ENCODE results near the gene LRRFIP1. TPM values are rescaled to one million over a fixed set of nuclear protein-coding genes. Genes with fewer than 3 reads are reported as not detected.

The LRRFIP1 gene
- total and polyA plus RNA-seq, 2 of the 13 experiments (the other 11 are each of a cell fraction or from before 2014, with no cell fraction given): 15.9 to 40.5 TPM

DNA sequence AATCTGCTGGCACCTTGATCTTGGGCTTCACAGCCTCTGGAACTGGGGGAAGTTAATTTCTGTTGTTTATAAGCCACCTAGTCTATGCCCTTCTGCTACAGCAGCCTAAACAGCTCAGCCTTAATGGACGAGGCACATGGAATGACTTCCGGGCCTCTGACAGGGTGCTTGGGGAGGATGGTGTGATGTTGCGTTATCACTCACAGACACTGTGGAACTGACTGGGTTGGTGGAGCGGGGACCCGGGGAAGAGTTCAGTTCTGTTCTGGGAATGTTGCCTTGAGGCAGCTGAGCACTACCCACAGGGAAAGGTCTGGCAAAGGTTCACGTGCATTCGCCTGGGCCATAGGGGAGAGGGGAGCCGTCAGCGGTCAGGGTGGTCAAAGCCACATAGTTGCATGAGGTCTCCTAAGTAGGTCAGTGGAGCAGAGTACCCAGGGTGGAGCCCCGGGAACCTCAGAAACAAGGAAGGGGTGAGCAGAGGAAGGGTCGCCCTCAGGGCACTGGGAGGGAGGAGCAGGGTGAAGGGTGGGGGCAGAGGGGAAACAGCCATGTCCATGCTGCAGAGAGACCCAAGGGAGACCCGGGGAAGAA is 36.2 kb downstream of the LRRFIP1 start:
- no peak overlapping the region for H3K9ac ChIP-seq (ENCODE audit: insufficient read depth, low read depth, low read length)
- ChIA-PET CTCF (ENCODE audit: low intra/inter-chr PET ratio, low total read pairs) (interaction anchor here (0.8 kb wide), 1 partner anchor 82 kb away, joined by 3 read pairs; no protein-coding TSS in a partner anchor), POLR2A (no interaction called here)
- no TSS peak for BruUV-seq (replicated peaks)
- H3K4me2 ChIP-seq (ENCODE audit: low read depth, low read length): no peak overlapping the region
- H3K27me3 ChIP-seq (ENCODE audit: control insufficient read depth in 1 of 2, insufficient read depth in 2 of 2, low read length in 2 of 2): no peaks in the 10 kb centered on the region
- H3K27ac ChIP-seq (ENCODE audit: extremely low read length, insufficient read depth, low read length): no peak overlapping the region
- ATAC-seq: no peak
- no peaks in the 10 kb centered on the region for H3K79me2 ChIP-seq (ENCODE audit: insufficient read depth, low read length)
- H2AFZ ChIP-seq (ENCODE audit: low read length): no peak overlapping the region
- WGBS (ENCODE audit: low lambda C conversion rate): 71% methylated on average over 12 of the region's 12 CpGs
- FAIRE-seq: no peak
- no peaks in the 10 kb centered on the region for H3K36me3 ChIP-seq (replicated peaks in 1 of 2; ENCODE audit: control insufficient read depth in 1 of 2, insufficient read depth in 2 of 2, low read length in 2 of 2)
- no peaks in the 10 kb centered on the region for H4K20me1 ChIP-seq (ENCODE audit: insufficient read depth, low read length)
- intact Hi-C loops (cut with micrococcal nuclease; ENCODE audit: unreplicated experiment): no loop called here
- no peaks in the 10 kb centered on the region for H3K9me3 ChIP-seq (ENCODE audit: low read length)
- TF ChIP-seq NFIB (CRISPR knock-in tag; IDR thresholded peaks at IDR 0.05; ENCODE audit: borderline replicate concordance) (0 out of 2 replicates have a peak, but pooled peaks have one; percentile 32), JARID2 (CRISPR knock-in tag; IDR thresholded peaks at IDR 0.05; ENCODE audit: insufficient replicate concordance) (no peak), SRSF9 (IDR thresholded peaks at IDR 0.05; ENCODE audit: borderline replicate concordance, insufficient read depth, low read depth, low read length, poor library complexity, severe bottlenecking) (no peak), PCBP1 (IDR thresholded peaks at IDR 0.05; ENCODE audit: borderline replicate concordance, low read depth, low read length) (no peak)
- no peak for DNase-seq (ENCODE audit: low spot score)
- no peak overlapping the region for H3K4me3 ChIP-seq (replicated peaks in 1 of 3; ENCODE audit: insufficient read depth in 1 of 3, low read depth in 2 of 3, low read length in 3 of 3)
- in situ Hi-C loops (cut with HindIII; ENCODE audit: extremely low pct_ligation_motif_present, low pct_unique_long_range_greater_than_20kb): no loop called here
- H3K4me1 ChIP-seq (ENCODE audit: insufficient read depth, low read length): peaks cover 41% of the 10 kb centered on the region

- H4K20me1 ChIP-seq (ENCODE audit: insufficient read depth, low read length): no peaks in the 10 kb centered on the region
- no peak overlapping the region for H2AFZ ChIP-seq (ENCODE audit: low read length)
- no peak for ATAC-seq
- no peak for FAIRE-seq
- H3K4me1 ChIP-seq (ENCODE audit: insufficient read depth, low read length): peaks cover 46% of the 10 kb centered on the region
- no peak for DNase-seq (ENCODE audit: low spot score)
- ChIA-PET CTCF (ENCODE audit: low intra/inter-chr PET ratio, low total read pairs) (no interaction called here), POLR2A (no interaction called here)
- 83% methylated on average over 17 of the region's 17 CpGs for WGBS (ENCODE audit: low lambda C conversion rate)
- no peak overlapping the region for H3K4me3 ChIP-seq (replicated peaks in 1 of 3; ENCODE audit: insufficient read depth in 1 of 3, low read depth in 2 of 3, low read length in 3 of 3)
- in situ Hi-C loops (cut with HindIII; ENCODE audit: extremely low pct_ligation_motif_present, low pct_unique_long_range_greater_than_20kb): no loop called here
- intact Hi-C loops (cut with micrococcal nuclease; ENCODE audit: unreplicated experiment): no loop called here
- no peaks in the 10 kb centered on the region for H3K36me3 ChIP-seq (replicated peaks in 1 of 2; ENCODE audit: control insufficient read depth in 1 of 2, insufficient read depth in 2 of 2, low read length in 2 of 2)
- no peaks in the 10 kb centered on the region for H3K79me2 ChIP-seq (ENCODE audit: insufficient read depth, low read length)
- no TSS peak for BruUV-seq (replicated peaks)
- H3K9me3 ChIP-seq (ENCODE audit: low read length): no peaks in the 10 kb centered on the region
- no peak overlapping the region for H3K9ac ChIP-seq (ENCODE audit: insufficient read depth, low read depth, low read length)
- no peak for TF ChIP-seq ZNF709 (CRISPR knock-in tag; IDR thresholded peaks at IDR 0.05)
- no peak for TF ChIP-seq TOPORS (CRISPR knock-in tag; IDR thresholded peaks at IDR 0.05)
- TF ChIP-seq, protein P1, sequence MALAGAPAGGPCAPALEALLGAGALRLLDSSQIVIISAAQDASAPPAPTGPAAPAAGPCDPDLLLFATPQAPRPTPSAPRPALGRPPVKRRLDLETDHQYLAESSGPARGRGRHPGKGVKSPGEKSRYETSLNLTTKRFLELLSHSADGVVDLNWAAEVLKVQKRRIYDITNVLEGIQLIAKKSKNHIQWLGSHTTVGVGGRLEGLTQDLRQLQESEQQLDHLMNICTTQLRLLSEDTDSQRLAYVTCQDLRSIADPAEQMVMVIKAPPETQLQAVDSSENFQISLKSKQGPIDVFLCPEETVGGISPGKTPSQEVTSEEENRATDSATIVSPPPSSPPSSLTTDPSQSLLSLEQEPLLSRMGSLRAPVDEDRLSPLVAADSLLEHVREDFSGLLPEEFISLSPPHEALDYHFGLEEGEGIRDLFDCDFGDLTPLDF (CRISPR knock-in tag; IDR thresholded peaks at IDR 0.05): no peak
- TF ChIP-seq AGO2 (optimal IDR thresholded peaks at IDR 0.05; ENCODE audit: low read depth, low read length): peak; percentile 21
- TF ChIP-seq PREB (CRISPR knock-in tag; IDR thresholded peaks at IDR 0.05): no peak
- H3K27ac ChIP-seq (ENCODE audit: extremely low read length, insufficient read depth, low read length): no peak overlapping the region
- no peaks in the 10 kb centered on the region for H3K27me3 ChIP-seq (ENCODE audit: control insufficient read depth in 1 of 2, insufficient read depth in 2 of 2, low read length in 2 of 2)
- no peak overlapping the region for H3K4me2 ChIP-seq (ENCODE audit: low read depth, low read length)
Observed at GRCh38 chr2:237664151-237664550, 36.8 kb downstream of the LRRFIP1 start.

Data from HepG2 (cell line).